GM10847 (cell line): ENCODE measurements around the gene LPAR6.

Source experiments
- POLR2A ChIP-seq: IDR thresholded peaks from 2 replicates; pipeline ENCODE4 v1.6.1; 2011; ENCODE audit not compliant: insufficient read length; ENCODE audit errors: extremely low read depth

Gene LPAR6

DNA sequence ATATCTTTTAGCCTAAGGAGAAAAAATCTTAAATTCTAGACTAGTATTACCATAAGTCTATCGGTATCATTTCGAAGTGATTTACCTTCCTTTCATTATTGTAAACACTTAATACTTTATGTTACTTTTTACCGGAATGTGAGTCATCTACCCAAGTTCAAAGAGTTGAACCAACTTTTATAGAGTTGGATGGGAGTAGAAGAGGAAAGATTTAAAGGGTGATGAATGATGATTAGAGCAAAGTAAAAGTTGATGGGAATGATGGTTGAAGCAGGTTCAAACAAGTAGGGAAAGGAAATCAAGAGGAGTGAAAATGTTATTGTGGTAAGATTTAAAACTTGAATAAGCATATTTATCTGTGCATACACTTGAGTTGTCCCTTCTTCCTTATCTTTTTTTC is 11.3 kb upstream of the LPAR6 start:
- no peak for TF ChIP-seq POLR2A

DNA sequence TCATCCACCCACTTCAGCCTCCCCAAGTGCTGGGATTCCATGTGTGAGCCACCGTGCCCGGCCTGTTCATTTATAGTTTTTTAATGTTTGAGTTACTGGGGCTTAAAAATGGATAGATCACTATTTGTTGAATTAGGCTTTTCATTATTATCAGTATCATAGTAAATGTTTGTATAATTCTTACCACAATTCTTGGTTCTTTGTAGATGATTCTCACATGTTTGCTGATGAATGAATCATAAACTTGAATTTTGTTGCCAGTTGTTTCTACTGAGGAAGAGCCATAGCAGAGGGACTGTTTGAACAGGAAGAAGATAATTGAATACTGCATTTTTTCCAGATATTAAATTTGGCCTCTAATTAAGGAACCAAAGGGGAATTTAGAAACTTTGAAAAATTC is 2.6 kb upstream of the LPAR6 start:
- no peak for TF ChIP-seq POLR2A

DNA sequence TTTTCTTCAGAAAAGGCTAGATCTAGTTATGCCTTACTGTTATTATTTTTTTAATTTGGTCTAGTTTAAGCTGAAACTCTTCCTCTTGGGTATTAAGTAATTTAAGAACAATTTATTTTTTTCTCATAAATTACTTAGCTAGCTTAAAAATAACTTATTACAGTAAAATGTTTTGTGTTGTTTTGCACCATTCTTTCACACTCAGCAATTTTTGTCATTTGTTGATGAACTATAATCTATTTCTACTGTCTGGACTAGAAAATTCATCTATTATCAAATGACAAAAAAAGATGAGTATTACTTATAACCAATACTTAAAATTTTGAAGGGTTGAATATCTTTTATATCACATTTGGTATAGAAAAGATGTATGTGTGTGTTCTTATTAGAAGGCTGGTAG is 1.6 kb upstream of the LPAR6 start:
- no peak for TF ChIP-seq POLR2A

DNA sequence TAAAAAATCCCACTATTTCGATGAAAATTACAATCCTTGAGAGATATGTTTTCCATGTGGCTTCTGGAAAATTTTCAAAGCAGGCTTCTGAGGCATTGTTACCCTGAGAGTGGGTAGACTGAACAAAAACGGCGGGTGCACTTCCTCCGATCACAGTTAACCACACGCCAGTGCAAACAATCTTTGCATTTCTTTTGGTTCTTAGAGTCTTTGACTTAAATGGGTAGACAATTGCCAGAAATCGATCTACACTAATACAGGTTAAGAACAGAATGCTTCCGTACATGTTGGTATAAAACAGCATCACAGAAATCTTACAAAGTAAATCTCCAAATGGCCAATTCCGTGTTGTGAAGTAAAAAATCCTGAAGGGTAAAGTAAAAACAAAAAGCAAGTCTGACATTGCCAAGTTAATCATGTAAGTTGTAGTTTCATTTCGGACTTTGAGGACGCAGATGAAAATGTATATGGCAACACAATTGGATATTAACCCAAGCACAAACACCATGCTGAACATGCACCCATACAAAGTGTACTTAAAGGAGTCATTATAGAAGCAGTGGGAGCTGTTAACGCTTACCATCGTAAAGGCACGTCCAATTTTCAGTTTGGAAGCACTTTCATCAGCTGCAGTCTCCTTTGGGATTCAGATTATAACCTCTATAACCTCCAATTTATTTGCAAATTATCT is 927 bp downstream of the LPAR6 start:
- no peak for TF ChIP-seq POLR2A

DNA sequence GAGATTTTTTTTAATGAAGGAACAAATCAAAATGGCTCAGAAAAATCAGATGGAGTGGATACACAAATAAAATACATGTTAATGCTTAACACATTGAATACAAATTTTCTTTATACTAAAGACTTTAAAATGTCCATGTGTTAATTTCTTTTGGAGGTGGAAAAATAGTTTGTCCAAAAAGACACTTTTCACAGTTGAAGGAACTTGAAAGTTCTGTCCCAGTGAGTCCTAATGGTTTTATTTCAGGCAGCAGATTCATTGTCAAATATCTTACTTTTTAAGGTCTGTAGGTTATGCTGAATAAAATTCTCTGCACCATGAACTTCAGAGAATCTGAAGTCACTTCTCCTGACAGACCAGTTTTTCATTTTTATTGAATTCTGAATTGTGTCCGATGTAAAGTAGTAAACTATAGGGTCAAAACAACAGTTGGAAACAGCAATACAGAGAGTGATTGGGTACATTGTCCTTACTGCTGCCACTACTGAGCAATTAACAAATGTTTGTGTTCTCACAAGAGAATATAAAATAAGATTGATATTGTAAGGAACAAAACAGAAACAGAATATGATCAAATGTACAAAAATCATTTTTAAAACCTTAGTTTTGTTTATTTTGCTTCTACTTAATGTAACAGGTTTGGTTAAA is 1.6 kb downstream of the LPAR6 start:
- no peak for TF ChIP-seq POLR2A

DNA sequence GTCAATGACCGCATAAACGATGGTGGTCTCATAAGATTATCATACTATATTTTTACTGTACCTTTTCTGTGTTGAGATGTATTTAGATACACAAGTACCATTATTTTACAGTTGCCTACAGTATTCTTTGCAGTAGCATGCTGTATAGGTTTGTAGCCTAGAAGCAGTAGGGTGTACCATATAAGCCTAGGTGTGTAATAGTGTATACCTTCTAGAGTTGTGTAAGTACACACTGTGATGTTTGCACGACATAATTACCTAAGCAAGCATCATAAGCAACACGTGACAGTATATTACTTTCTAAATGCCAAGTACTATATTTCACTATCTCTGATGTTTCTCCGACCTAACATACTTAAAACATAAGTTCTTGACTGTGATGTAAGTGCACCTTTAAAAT is 2.7 kb downstream of the LPAR6 start:
- no peak for TF ChIP-seq POLR2A

DNA sequence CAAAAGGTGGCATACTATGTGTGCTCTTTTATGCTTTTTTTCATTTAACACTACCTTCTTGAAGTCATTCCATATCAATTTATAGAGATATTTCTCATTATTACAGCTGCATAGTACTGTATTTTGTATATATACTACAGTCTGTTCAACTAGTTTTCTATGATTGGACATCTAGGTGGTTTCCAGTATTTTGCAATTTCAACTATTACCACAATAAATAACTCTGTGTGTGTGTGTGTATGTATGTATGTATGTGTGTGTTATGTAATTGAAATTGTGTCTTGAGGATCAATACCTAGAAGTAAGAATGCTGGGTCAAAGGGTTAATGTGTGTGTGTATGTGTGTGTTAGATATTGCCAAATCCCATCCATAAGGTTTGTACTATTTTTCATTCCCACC is 7.0 kb downstream of the LPAR6 start:
- TF ChIP-seq POLR2A = no peak

DNA sequence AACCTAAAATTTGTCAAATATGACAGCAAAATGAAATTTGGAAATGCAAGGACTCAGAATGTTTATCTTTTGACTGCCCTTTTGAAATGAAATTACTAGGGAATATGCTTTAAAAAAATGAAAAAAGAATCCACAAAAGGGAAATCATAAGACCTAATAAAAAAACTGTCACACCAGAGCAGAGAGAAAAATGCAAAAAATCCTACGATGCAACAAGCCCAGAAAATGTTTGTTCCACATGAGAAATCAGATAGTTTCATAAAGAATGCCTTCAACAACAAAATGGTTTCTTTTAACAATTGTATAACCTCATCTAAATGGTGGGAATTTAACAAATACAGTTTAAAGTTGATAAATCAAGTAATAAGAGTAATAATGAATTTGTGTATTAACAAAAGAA is 8.0 kb downstream of the LPAR6 start:
- TF ChIP-seq POLR2A = no peak

DNA sequence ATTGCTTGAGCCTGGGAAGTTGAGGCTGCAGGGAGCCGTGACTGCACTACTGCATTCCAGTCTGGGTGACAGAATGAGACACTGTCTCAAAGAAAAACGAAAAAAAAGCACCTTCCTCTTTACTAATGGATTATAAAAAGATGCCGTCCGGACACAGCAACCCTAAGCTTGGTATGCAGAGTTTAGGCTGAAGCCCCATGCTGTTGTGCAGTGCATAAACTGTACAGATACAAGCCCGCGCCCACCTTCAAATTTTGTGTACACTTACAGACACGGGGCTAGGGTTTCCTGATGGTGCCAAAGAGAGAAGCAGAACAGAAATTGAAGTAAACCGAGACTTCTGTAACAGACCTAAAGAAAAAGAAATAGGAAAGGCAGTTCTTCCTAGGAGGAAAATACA is 9.0 kb downstream of the LPAR6 start:
- no peak for TF ChIP-seq POLR2A

DNA sequence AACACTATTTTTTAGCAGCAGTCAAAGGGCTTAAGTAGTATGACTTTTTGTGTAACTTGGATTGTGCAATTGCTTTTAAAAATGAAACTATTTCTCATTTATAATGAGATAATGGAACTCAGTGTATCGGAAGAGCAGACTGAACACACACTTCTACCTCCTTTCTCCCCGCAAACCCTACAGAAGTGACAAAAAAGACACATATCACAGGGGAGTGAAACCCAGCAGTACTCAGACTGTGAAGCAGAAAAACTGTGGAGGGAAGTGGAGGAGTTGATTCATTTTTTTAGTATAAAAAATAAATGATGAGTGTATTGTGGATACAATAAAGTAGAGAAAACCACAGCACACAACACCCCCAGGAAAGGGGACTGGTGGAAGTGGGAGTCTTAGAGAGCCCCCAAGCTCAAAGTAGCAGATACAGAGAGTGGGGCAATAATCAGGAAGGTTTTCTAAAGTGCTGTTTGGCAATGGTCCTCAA is 9.7 kb downstream of the LPAR6 start:
- no peak for TF ChIP-seq POLR2A

DNA sequence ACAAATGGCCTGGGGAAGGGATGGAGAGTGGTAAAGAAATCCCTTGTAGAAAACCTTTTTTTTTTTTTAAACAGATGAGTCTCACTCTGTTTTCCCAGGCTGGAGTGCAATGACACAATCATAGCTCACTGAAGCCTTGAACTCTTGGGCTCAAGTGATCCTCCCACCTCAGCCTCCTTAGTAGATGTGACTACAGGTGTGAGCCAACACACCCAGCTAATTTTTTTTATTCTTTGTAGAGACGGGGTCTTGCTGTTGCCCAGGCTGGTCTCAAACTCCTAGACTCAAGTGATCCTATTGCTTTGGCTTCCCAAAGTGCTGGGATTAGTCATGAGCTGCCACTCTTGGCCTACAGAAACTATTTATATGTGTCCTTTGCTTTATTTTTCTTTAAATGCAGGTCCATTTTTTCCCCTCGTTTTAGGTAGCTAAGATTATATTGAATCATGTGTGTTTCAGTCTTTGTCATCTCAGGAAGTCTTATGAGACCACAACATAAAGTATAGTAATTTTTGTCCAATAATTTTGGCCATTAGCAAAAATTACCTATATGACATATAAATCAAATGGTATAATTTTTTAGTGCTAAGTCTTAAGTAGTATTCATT is 10.5 kb downstream of the LPAR6 start:
- no peak for TF ChIP-seq POLR2A

DNA sequence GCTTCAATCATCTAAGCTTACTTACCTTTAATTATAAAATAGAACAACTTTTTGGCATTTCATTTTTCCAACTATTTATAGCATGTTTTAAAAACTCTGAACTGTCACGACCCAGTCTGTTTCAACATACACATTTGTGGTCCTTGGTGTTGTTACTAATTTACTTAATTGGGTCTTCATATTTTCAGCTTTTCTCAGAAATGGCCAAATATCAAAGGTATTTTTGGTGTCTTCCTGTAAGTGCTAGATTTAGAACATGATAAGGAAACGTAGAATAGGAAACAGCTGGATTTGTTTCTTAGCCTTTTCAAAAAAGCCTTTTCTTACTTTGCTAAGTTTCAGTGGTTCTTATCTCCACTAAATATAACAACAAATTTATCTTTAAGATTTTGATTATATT is 11.4 kb downstream of the LPAR6 start:
- TF ChIP-seq POLR2A = no peak

DNA sequence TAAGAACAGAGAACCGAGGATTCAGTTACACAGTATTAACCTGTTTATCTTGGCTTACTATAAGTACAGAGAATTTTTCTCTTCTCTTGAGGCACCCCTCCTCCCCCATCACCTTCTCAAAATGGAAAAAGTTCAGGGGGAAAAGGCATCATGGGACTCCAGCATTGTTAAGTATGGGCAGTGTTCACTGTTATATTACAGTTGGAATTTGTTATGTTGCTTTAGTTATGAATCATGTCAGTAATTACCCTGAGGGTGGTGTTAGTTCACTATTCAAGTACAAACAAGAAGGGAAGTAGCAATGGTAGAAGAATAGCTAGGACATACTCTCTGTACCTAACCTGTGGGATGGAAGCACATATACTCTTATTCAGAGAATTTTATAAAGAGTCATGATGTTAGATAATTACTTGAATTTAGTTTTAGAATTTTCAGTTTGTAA is 12.0 kb downstream of the LPAR6 start:
- no peak for TF ChIP-seq POLR2A

DNA sequence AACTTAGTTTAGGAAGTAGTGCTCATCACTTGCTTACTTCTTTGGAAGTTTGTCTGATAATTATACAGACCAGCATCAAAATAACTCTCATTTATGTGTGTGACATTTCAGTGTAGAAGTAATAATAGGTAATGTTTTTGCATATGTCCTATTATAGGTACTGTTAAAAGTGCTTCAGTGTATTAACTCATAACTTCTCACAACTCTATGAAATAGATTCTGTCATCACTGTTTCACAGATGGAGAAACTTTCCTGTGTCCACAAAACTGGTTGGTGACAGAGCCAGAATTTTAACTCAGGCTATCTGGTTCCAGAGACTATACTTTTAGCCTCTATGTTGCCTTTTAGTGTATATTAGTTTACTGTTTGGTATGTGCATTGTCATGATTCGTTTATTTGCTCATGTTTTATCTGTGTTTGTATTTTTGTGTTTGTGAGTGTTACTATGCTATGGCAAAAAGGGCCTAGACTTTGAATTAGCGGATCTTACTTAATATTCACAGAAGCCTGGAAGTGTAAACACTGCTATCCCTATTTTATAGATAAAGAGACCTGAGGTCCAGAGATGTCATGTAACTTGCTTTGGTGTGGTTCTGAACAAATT is 12.7 kb downstream of the LPAR6 start:
- no peak for TF ChIP-seq POLR2A

DNA sequence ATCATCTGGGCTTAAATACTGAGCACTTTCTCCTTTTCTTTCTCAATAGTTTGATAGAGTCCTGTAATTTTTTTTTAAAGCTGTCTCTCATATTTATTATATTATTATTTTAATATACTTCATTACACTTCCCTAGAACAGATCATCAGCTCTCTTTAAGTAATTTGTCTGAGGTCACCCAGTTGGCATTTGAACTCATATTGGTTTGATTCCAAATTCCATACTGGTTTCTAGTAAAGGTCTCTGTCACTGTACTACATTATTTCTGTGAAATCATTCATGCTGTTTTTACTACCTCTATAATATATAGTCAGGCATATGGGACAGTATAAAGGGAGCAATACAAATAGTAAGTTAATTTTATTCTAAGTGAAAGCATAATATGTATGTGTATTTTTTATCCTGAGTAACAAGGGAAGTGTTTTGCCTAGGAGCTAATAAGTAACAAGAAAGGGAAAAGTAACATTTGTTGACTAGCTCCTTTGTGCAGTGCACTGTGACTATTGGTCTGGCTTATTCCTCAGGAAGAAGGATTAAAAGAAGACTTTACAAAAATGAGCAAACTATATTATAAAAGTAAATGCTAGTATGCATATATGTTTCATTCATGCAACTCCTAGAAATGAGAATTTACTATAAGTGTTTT is 14.3 kb downstream of the LPAR6 start:
- no peak for TF ChIP-seq POLR2A
